A549 treated with dexamethasone at 1 μM for 4 hours (cell line): ENCODE measurements around the gene PCSK1. TPM values are rescaled to one million over a fixed set of nuclear protein-coding genes. Genes with fewer than 3 reads are reported as not detected.

Experiments
- total RNA-seq: library from RNA; stranded (reverse); fragments of 200-300 nt; extraction: Qiagen RNA extraction; gene quantifications from 5 replicates; pipeline ENCODE4 v1.2.3, GENCODE V29; 2022

Gene PCSK1
- 0.12 to 0.31 TPM (median 0.24 TPM) in 5 replicates for total RNA-seq

DNA sequence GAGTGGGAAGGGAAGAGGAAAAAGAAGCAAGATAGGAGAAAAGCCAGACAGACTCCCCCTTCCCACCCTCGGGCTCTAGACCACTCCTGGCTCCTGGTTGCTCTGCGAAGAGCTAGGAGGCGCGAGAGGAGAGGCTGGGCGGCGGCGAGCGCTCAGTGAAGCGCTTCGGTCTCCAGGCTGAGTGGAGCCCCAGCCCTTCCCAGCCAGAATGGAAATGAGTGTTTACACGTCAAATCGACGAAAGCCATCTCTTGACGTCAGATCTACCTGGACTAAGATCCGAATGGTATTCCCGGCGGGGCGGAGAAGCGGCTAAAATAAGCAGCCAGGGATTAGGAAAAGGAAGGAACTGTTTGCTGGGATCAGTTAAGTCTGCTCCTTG, at the start of gene PCSK1:
TSS of gene PCSK1 (minus strand) at position 183 of the 382 bp plus-strand sequence. CDS start 206 bp downstream, outside the sequence.

Other genes with a start within 250 kb of the PCSK1 start
- gene CAST, start 229.1 kb upstream of the PCSK1 start, total RNA-seq: 156 to 206 TPM (median 183 TPM) in 5 replicates